SK-N-SH (cell line): ENCODE results near the gene RTN4RL1. TPM values are rescaled to one million over a fixed set of nuclear protein-coding genes. Genes with fewer than 3 reads are reported as not detected.

Experiments used
- CTCF ChIA-PET: fragments of 300-600, 350-600 bp; formaldehyde crosslinking; extraction: SDS; loops from one replicate; lab custom pipeline; 2021; lab: Yijun Ruan, JAX
- POLR2A ChIA-PET: fragments of 350-600 bp; sonication (Branson Sonifier 250); formaldehyde crosslinking; extraction: SDS; loops from one replicate; lab custom pipeline; 2020; ENCODE audit warnings: antibody characterized with exemption, inconsistent platforms; lab: Yijun Ruan, JAX
- DNase-seq: peaks from one replicate; pipeline ENCODE4 v3.0.0; 2012
- H2AFZ ChIP-seq: fragments of 200-600 bp; sonication (generic); 2 replicates; pipeline ENCODE4 v1.8.1; 2016; ENCODE audit warnings: antibody characterized with exemption, mild to moderate bottlenecking, low read depth
- H3F3A ChIP-seq: fragments of 200-600 bp; sonication (generic); replicated peaks from 2 replicates; pipeline ENCODE3; 2016; ENCODE audit warnings: antibody characterized with exemption, mild to moderate bottlenecking; ENCODE audit not compliant: insufficient read depth
- H3K27ac ChIP-seq, 2 experiments: fragments of 200-500 bp in 1 of 2; fragments of 200-600 bp in 1 of 2; sonication (Bioruptor generic) in 1 of 2; sonication (generic), shearing (Covaris generic) in 1 of 2; 2 replicates each; pipeline versions ENCODE4 v1.5.1 to v1.6.1; 2014 to 2016; ENCODE audit warnings: low read depth in 2 of 2, inconsistent platforms in 1 of 2, low read length in 1 of 2, mild to moderate bottlenecking in 1 of 2, mixed read lengths in 1 of 2
- H3K27me3 ChIP-seq: fragments of 200-600 bp; sonication (generic), shearing (Covaris generic); 2 replicates; pipeline ENCODE4 v1.6.1; 2016; ENCODE audit warnings: mixed run types; ENCODE audit not compliant: insufficient read depth
- H3K36me3 ChIP-seq, 2 experiments: fragments of 200-500 bp in 1 of 2; fragments of 200-600 bp in 1 of 2; sonication (Bioruptor generic) in 1 of 2; sonication (generic) in 1 of 2; replicated peaks in 1 of 2; 2 replicates each; pipeline versions ENCODE3 to v1.5.1; 2014 to 2016; ENCODE audit warnings: low read length in 1 of 2, mild to moderate bottlenecking in 1 of 2; ENCODE audit not compliant: insufficient read depth in 2 of 2, control insufficient read depth in 1 of 2
- H3K4me1 ChIP-seq, 2 experiments: fragments of 200-500 bp in 1 of 2; fragments of 200-600 bp in 1 of 2; sonication (Bioruptor generic) in 1 of 2; sonication (generic), shearing (Covaris generic) in 1 of 2; 2 replicates each; pipeline versions ENCODE4 v1.5.1 to v1.6.1; 2014 to 2016; ENCODE audit warnings: low read depth in 1 of 2, low read length in 1 of 2, mixed run types in 1 of 2; ENCODE audit not compliant: insufficient read depth in 2 of 2, control insufficient read depth in 1 of 2
- H3K4me2 ChIP-seq: fragments of 200-600 bp; sonication (generic), shearing (Covaris generic); 2 replicates; pipeline ENCODE4 v1.6.1; 2017; ENCODE audit warnings: mixed run types
- H3K4me3 ChIP-seq, 2 experiments: fragments of 200-500 bp in 1 of 2; fragments of 200-600 bp in 1 of 2; sonication (Bioruptor generic) in 1 of 2; sonication (generic), shearing (Covaris generic) in 1 of 2; 2 replicates each; pipeline versions ENCODE4 v1.5.1 to v1.8.1; 2014 to 2016; ENCODE audit warnings: low read depth in 2 of 2, inconsistent platforms in 1 of 2, low read length in 1 of 2, mild to moderate bottlenecking in 1 of 2, mixed read lengths in 1 of 2, moderate library complexity in 1 of 2
- H3K79me2 ChIP-seq: fragments of 200-600 bp; sonication (generic); 2 replicates; pipeline ENCODE4 v1.8.1; 2017; ENCODE audit warnings: mild to moderate bottlenecking; ENCODE audit not compliant: insufficient read depth
- H3K9ac ChIP-seq: fragments of 200-600 bp; sonication (generic); 2 replicates; pipeline ENCODE4 v1.6.1; 2017; ENCODE audit warnings: mixed run types
- H3K9me2 ChIP-seq: fragments of 200-600 bp; sonication (generic); 2 replicates; pipeline ENCODE4 v1.6.1; 2017; ENCODE audit warnings: mixed run types
- H3K9me3 ChIP-seq: fragments of 200-600 bp; sonication (generic); 2 replicates; pipeline ENCODE4 v1.6.1; 2017; ENCODE audit warnings: mixed run types, mild to moderate bottlenecking, moderate library complexity
- H4K20me1 ChIP-seq: fragments of 200-600 bp; sonication (generic); 2 replicates; pipeline ENCODE4 v1.6.1; 2017; ENCODE audit warnings: mild to moderate bottlenecking, mixed run types; ENCODE audit not compliant: insufficient read depth
- EZH2phosphoT487 ChIP-seq: fragments of 200-600 bp; sonication (generic); IDR thresholded peaks from 2 replicates; pipeline ENCODE4 v1.6.1; 2017; ENCODE audit warnings: low read depth, mixed run types, mild to moderate bottlenecking, antibody characterized with exemption, moderate library complexity, borderline replicate concordance
- FOSL2 ChIP-seq: IDR thresholded peaks from 2 replicates; pipeline ENCODE4 v1.4.0; 2012; ENCODE audit warnings: low read depth, mild to moderate bottlenecking, moderate library complexity, borderline replicate concordance
- WGBS: methylation state at CpG from one replicate; pipeline ENCODE4 v1.1.6; 2017; ENCODE audit warnings: low lambda C conversion rate; 5-methylcytosine and 5-hydroxymethylcytosine counted together
- polyA plus RNA-seq, 3 experiments: library from polyadenylated mRNA; depleted of rRNA; stranded (reverse); fragments of >200 nt; gene quantifications; 2 replicates each; pipeline ENCODE4 v1.2.3, GENCODE V29; 2012
- TF ChIP-seq, protein P1 (sequence below): IDR thresholded peaks from 2 replicates; pipeline ENCODE4 v1.4.0; 2012; ENCODE audit warnings: low read depth, borderline replicate concordance
- TF ChIP-seq, protein P2 (sequence below): IDR thresholded peaks from 2 replicates; pipeline ENCODE4; 2012
- TF ChIP-seq, protein P3 (sequence below): fragments of 150-350 bp; IDR thresholded peaks from 2 replicates; pipeline ENCODE4 v1.6.1; 2016; ENCODE audit warnings: mild to moderate bottlenecking, low read depth, low read length

RTN4RL1 gene
- polyA plus RNA-seq, 1 of the 3 experiments (the other 2 are of a cell fraction): 0.07 TPM

GRCh38 chr17:2025622-2026309 is 632 bp upstream of the RTN4RL1 start (continued):
- TF ChIP-seq, protein P1, sequence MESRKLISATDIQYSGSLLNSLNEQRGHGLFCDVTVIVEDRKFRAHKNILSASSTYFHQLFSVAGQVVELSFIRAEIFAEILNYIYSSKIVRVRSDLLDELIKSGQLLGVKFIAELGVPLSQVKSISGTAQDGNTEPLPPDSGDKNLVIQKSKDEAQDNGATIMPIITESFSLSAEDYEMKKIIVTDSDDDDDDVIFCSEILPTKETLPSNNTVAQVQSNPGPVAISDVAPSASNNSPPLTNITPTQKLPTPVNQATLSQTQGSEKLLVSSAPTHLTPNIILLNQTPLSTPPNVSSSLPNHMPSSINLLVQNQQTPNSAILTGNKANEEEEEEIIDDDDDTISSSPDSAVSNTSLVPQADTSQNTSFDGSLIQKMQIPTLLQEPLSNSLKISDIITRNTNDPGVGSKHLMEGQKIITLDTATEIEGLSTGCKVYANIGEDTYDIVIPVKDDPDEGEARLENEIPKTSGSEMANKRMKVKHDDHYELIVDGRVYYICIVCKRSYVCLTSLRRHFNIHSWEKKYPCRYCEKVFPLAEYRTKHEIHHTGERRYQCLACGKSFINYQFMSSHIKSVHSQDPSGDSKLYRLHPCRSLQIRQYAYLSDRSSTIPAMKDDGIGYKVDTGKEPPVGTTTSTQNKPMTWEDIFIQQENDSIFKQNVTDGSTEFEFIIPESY: no peak
- TF ChIP-seq, protein P2, sequence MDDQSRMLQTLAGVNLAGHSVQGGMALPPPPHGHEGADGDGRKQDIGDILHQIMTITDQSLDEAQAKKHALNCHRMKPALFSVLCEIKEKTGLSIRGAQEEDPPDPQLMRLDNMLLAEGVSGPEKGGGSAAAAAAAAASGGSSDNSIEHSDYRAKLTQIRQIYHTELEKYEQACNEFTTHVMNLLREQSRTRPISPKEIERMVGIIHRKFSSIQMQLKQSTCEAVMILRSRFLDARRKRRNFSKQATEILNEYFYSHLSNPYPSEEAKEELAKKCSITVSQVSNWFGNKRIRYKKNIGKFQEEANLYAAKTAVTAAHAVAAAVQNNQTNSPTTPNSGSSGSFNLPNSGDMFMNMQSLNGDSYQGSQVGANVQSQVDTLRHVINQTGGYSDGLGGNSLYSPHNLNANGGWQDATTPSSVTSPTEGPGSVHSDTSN: peak; percentile 34; the same call in 1 of the 2 replicates
- TF ChIP-seq FOSL2: no peak

DNA sequence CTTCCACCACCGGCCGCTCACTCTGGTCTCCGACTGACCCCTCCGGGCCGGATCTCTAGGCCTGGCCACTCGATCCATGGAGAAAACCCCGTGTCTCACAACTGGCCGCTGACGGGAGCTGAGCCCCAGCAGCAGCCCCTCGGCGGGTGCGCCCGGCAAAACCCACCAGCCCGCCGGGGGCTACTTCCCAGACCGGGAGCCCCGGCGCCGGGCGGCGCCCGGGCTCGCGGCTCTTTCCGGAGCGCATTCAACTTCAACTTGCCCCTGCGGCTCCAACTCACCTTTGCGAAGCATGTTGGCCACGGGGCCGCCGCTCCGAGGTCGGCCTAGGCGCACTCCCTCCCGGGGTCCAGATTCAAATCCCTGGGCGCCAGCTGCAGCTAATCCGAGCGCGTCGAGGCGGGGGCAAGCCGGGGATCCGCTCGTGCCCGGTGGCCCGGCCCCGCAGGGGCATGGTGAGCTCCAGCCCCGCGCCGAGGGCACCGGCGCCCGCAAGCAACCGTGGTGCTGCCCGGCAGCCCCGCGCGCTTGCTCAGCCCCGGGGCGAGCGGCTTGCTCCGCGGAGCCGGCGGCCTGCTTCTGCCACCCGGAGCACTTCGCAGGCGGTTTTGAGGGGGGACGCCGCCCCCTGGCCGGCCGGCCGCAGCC is 438 bp downstream of the RTN4RL1 start:
- no peak overlapping the region for H3K27ac ChIP-seq
- 0 out of 2 replicates have a peak, but pooled peaks have one; percentile 67 for TF ChIP-seq EZH2phosphoT487
- TF ChIP-seq, protein P3, sequence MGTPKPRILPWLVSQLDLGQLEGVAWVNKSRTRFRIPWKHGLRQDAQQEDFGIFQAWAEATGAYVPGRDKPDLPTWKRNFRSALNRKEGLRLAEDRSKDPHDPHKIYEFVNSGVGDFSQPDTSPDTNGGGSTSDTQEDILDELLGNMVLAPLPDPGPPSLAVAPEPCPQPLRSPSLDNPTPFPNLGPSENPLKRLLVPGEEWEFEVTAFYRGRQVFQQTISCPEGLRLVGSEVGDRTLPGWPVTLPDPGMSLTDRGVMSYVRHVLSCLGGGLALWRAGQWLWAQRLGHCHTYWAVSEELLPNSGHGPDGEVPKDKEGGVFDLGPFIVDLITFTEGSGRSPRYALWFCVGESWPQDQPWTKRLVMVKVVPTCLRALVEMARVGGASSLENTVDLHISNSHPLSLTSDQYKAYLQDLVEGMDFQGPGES: no peak
- H3K4me1 ChIP-seq: peaks cover 0 to 10% of the 10 kb centered on the region in 2 experiments; a peak in 1 of 4 replicates
- peak overlapping the region; percentile 42 to 52; a peak in 3 of 4 replicates for H3K4me3 ChIP-seq
- peak; percentile 59 for DNase-seq
- H3K79me2 ChIP-seq: no peaks in the 10 kb centered on the region
- H3K9ac ChIP-seq: no peak overlapping the region
- H3K27me3 ChIP-seq: peaks cover 31% of the 10 kb centered on the region
- under 1% methylated on average over 14 of the region's 73 CpGs for WGBS
- POLR2A ChIA-PET: interaction anchor here (1.2 to 1.7 kb wide), 3 partner anchors 12 to 116 kb away, joined by 3 to 11 read pairs (median 4); no protein-coding TSS in a partner anchor
- H2AFZ ChIP-seq: peak overlapping the region; percentile 46; the same call in 1 of the 2 replicates
- no peaks in the 10 kb centered on the region for H3F3A ChIP-seq
- CTCF ChIA-PET: interaction anchor here (0.7 to 8.6 kb wide), 19 partner anchors 10 to 220 kb away, joined by 3 to 197 read pairs (median 16); partner anchors contain the start of gene OVCA2
- no peaks in the 10 kb centered on the region for H3K36me3 ChIP-seq
- H4K20me1 ChIP-seq: no peaks in the 10 kb centered on the region
- H3K4me2 ChIP-seq: peak overlapping the region; percentile 79
- no peaks in the 10 kb centered on the region for H3K9me3 ChIP-seq
- H3K9me2 ChIP-seq: no peaks in the 10 kb centered on the region
